Fibroblast of lung (primary cell): Measurements from ENCODE around the gene PPP1R9A. TPM values are rescaled to one million over a fixed set of nuclear protein-coding genes. Genes with fewer than 3 reads are reported as not detected.

Source experiments
- DNase-seq, 2 donors: peaks; one replicate each; pipeline versions ENCODE4 v3.0.0 to v3.0.0-alpha.2; 2010; ENCODE audit warnings: low read depth in 2 of 2
- H2AFZ ChIP-seq: 2 replicates; pipeline ENCODE4 v1.5.1; 2012; ENCODE audit warnings: low read length, control low read depth, inconsistent platforms
- H3K27ac ChIP-seq: 2 replicates; pipeline ENCODE4 v1.5.1; 2011; ENCODE audit warnings: low read length, control low read depth; ENCODE audit not compliant: insufficient read depth
- H3K27me3 ChIP-seq: 2 replicates; pipeline ENCODE4 v1.5.1; 2011; ENCODE audit warnings: mild to moderate bottlenecking, low read length; ENCODE audit not compliant: control insufficient read depth, insufficient read depth
- H3K36me3 ChIP-seq: 2 replicates; pipeline ENCODE4 v1.5.1; 2011; ENCODE audit warnings: low read length; ENCODE audit not compliant: control insufficient read depth, insufficient read depth
- H3K4me1 ChIP-seq: 2 replicates; pipeline ENCODE4 v1.5.1; 2011; ENCODE audit warnings: low read length; ENCODE audit not compliant: control insufficient read depth, insufficient read depth; ENCODE audit errors: extremely low read depth
- H3K4me2 ChIP-seq: 2 replicates; pipeline ENCODE4 v1.5.1; 2011; ENCODE audit warnings: low read length, control low read depth; ENCODE audit not compliant: insufficient read depth; ENCODE audit errors: extremely low read depth
- H3K4me3 ChIP-seq, 4 experiments: fragments of 200-600 bp in 1 of 4; sonication (generic) in 1 of 4; replicated peaks in 1 of 4; 2 replicates each; pipeline ENCODE4 v1.5.1; 2011 to 2016; ENCODE audit warnings: low read length in 4 of 4, low read depth in 3 of 4, mild to moderate bottlenecking in 3 of 4, control low read depth in 2 of 4, inconsistent platforms in 1 of 4, mixed read lengths in 1 of 4; ENCODE audit not compliant: insufficient read depth in 1 of 4; ENCODE audit errors: control extremely low read depth in 1 of 4
- H3K79me2 ChIP-seq: 2 replicates; pipeline ENCODE4 v1.5.1; 2012; ENCODE audit warnings: mild to moderate bottlenecking, low read length, inconsistent platforms; ENCODE audit not compliant: control insufficient read depth, insufficient read depth
- H3K9ac ChIP-seq: 2 replicates; pipeline ENCODE4 v1.5.1; 2011; ENCODE audit warnings: mild to moderate bottlenecking, low read length, control low read depth; ENCODE audit not compliant: insufficient read depth
- H3K9me3 ChIP-seq: 2 replicates; pipeline ENCODE4 v1.5.1; 2012; ENCODE audit warnings: low read depth, low read length; ENCODE audit not compliant: control insufficient read depth, insufficient read depth
- H4K20me1 ChIP-seq: 2 replicates; pipeline ENCODE4 v1.5.1; 2011; ENCODE audit warnings: low read length; ENCODE audit not compliant: control insufficient read depth, insufficient read depth; ENCODE audit errors: extremely low read depth
- CTCF ChIP-seq, 2 donors: IDR thresholded peaks in 1 of 2; conservative IDR thresholded peaks in 1 of 2; 1 replicate in 1 of 2; 2 replicates in 1 of 2; pipeline ENCODE4 v1.5.1; 2011 to 2012; ENCODE audit warnings: low read length in 2 of 2, control low read depth in 1 of 2, inconsistent platforms in 1 of 2, low read depth in 1 of 2, mild to moderate bottlenecking in 1 of 2
- EZH2 ChIP-seq: IDR thresholded peaks from 2 replicates; pipeline ENCODE4 v1.5.1; 2012; ENCODE audit warnings: low read length, control low read depth, mild to moderate bottlenecking; ENCODE audit errors: missing control alignments
- polyA plus RNA-seq, 2 donors: library from polyadenylated mRNA; depleted of rRNA in 1 of 2; stranded (reverse) in 1 of 2; unstranded in 1 of 2; fragments of >200 nt; gene quantifications; 2 replicates each; pipeline ENCODE4 v1.2.1, GENCODE V29; 2011 to 2012; ENCODE audit warnings: missing spikeins in 1 of 2
- total RNA-seq: library from RNA; depleted of rRNA; stranded (reverse); fragments of >200 nt; gene quantifications from 2 replicates; pipeline ENCODE4 v1.2.1, GENCODE V29; 2014

PPP1R9A gene
- total and polyA plus RNA-seq, 2 donors (not counting 1 experiment from before 2014, with no cell fraction given) = 0.68 to 3.3 TPM

DNA sequence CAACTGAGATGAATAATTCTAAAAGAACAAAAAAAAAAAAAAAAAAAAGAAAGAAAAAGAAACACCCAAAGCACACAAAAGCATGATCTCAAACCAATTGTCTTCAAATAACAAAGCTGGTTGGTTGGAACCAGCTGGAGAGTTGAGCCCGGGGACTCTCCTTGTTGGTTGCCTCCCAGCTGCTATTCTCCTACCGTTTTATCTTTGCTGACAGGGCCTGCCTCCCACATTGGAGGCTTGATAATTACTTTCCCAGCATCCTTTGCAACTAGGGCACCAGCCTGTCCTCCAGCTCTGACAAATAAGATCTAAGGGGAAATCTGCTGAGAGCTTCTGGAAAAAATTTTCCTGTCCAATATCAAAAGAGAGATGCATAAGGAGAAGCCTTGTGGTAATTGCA is 410.2 kb downstream of the PPP1R9A start:
- Histone ChIP-seq H2AFZ (no peak overlapping the region), H3K36me3 (no peaks in the 10 kb centered on the region), H3K4me2 (no peak overlapping the region), H4K20me1 (no peaks in the 10 kb centered on the region), H3K9me3 (no peaks in the 10 kb centered on the region), H3K27ac (no peak overlapping the region), H3K27me3 (no peaks in the 10 kb centered on the region), H3K4me1 (no peaks in the 10 kb centered on the region), H3K4me3 (no peak overlapping the region), H3K79me2 (no peaks in the 10 kb centered on the region), H3K9ac (no peak overlapping the region)
- no peak for DNase-seq
- TF ChIP-seq CTCF (conservative IDR thresholded peaks at IDR 0.05 in 1 of 2, IDR thresholded peaks at IDR 0.05 in 1 of 2; ENCODE audit: low read depth in 1 of 2, low read length in 2 of 2) (no peak), EZH2 (no peak)

DNA sequence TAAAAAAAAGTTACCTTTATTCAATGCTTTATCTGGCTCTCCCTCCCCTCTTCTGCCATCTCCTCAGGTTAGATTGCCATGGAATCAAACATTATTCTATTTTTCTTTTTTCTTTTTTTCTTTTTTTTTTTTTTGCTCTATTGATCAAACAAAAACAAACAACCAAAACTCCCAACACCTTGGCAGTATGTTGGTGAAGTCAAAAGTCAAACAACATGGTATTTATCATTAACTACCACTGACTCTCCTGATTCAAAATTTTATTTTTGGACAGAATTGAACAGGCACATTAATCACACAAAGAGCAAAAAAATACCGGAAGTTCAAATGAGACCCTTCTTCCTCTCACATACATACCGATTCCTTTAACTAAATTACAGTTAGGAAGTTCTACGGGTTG is 410.6 kb downstream of the PPP1R9A start:
- no peak overlapping the region for H2AFZ ChIP-seq
- TF ChIP-seq CTCF (conservative IDR thresholded peaks at IDR 0.05 in 1 of 2, IDR thresholded peaks at IDR 0.05 in 1 of 2; ENCODE audit: low read depth in 1 of 2, low read length in 2 of 2) = no peak
- no peak for TF ChIP-seq EZH2
- H3K79me2 ChIP-seq = no peaks in the 10 kb centered on the region
- no peaks in the 10 kb centered on the region for H3K9me3 ChIP-seq
- H3K4me1 ChIP-seq = no peaks in the 10 kb centered on the region
- no peaks in the 10 kb centered on the region for H3K36me3 ChIP-seq
- no peak overlapping the region for H3K4me3 ChIP-seq
- no peaks in the 10 kb centered on the region for H4K20me1 ChIP-seq
- H3K9ac ChIP-seq = no peak overlapping the region
- no peak for DNase-seq
- no peak overlapping the region for H3K27ac ChIP-seq
- no peak overlapping the region for H3K4me2 ChIP-seq
- H3K27me3 ChIP-seq = no peaks in the 10 kb centered on the region

DNA sequence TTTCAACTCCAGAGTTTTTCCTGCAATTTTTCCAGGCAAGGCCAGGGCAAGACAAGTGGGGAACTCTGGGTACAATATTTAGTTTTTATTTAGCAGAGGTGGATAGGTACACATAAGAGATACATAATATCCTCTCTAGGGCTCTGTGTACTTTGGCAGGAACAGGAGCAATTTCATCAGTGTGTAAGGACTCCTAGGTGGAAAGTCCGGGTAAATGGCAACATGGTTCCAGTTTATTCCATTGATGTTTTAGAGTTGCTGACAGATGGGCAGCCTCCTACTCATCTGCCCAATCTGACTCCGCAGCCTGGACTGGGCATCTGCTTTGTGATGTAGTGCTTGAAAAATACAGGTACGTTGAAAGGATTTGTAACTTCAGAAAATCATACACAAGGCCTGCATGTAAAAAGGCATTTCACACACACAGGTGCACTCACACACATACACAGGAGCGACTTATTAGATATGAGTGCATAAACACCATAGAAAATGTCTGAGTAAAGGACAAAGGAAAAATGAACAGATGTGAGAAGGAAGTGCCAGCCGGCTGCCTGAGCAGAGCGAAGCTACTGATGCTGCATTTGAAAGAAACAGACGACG is 411.2 kb downstream of the PPP1R9A start:
- Histone ChIP-seq H3K27me3 (no peaks in the 10 kb centered on the region), H3K4me2 (no peak overlapping the region), H2AFZ (no peak overlapping the region), H4K20me1 (no peaks in the 10 kb centered on the region), H3K36me3 (no peaks in the 10 kb centered on the region), H3K79me2 (no peaks in the 10 kb centered on the region), H3K27ac (no peak overlapping the region), H3K9ac (no peak overlapping the region), H3K4me3 (no peak overlapping the region), H3K4me1 (no peaks in the 10 kb centered on the region), H3K9me3 (no peaks in the 10 kb centered on the region)
- TF ChIP-seq EZH2 (no peak), CTCF (conservative IDR thresholded peaks at IDR 0.05 in 1 of 2, IDR thresholded peaks at IDR 0.05 in 1 of 2; ENCODE audit: low read depth in 1 of 2, low read length in 2 of 2) (no peak)
- DNase-seq = no peak
